Uterus (tissue), 2 donors: ENCODE results near the gene MFSD2B.

Experiments used
- CTCF ChIP-seq, 4 experiments: fragments of 200-600 bp in 2 of 4; fragments of 450-650 bp in 2 of 4; sonication (generic) in 2 of 4; IDR thresholded peaks; one replicate each; pipeline ENCODE4 v1.5.1; 2016 to 2019; ENCODE audit warnings: antibody characterized with exemption in 4 of 4, mild to moderate bottlenecking in 2 of 4, moderate library complexity in 1 of 4
- POLR2A ChIP-seq, 2 donors: fragments of 450-650 bp; IDR thresholded peaks; one replicate each; pipeline ENCODE4 v1.6.1; 2016; ENCODE audit warnings: antibody characterized with exemption in 2 of 2, mild to moderate bottlenecking in 1 of 2, moderate library complexity in 1 of 2

GRCh38 chr2:24040511-24040910, 30.6 kb downstream of the MFSD2B start:
- TF ChIP-seq CTCF (IDR thresholded peaks at IDR 0.05), result no peak
- no peak for TF ChIP-seq POLR2A (IDR thresholded peaks at IDR 0.05)
